Spleen (tissue), 11 donors: ENCODE data around the gene PDE6D. TPM values are rescaled to one million over a fixed set of nuclear protein-coding genes. Genes with fewer than 3 reads are reported as not detected.

Experiments used
- DNase-seq: peaks from one replicate; pipeline ENCODE4 v3.0.0-alpha.2; 2020
- H3K27ac ChIP-seq, 8 donors: fragments of 200-600 bp; sonication (generic) in 7 of 8; 1 replicate in 4 of 8; 2 replicates in 4 of 8; pipeline versions ENCODE4 v1.5.0 to v1.8.0; 2016 to 2021; ENCODE audit warnings: inconsistent platforms in 4 of 8, mild to moderate bottlenecking in 4 of 8, moderate library complexity in 1 of 8
- H3K27me3 ChIP-seq, 7 donors: fragments of 200-600 bp; sonication (generic) in 6 of 7; replicated peaks in 1 of 7; 1 replicate in 4 of 7; 2 replicates in 3 of 7; pipeline versions ENCODE4 v1.5.0 to v1.8.0; 2016 to 2021; ENCODE audit warnings: inconsistent platforms in 3 of 7, mild to moderate bottlenecking in 1 of 7
- H3K36me3 ChIP-seq, 6 donors: fragments of 200-600 bp; sonication (generic) in 5 of 6; 1 replicate in 4 of 6; 2 replicates in 2 of 6; pipeline versions ENCODE4 v1.5.0 to v1.8.0; 2016 to 2021; ENCODE audit warnings: inconsistent platforms in 2 of 6
- H3K4me1 ChIP-seq, 6 donors: fragments of 200-600 bp; sonication (generic) in 5 of 6; 1 replicate in 3 of 6; 2 replicates in 3 of 6; pipeline versions ENCODE4 v1.5.0 to v1.8.0; 2016 to 2021; ENCODE audit warnings: inconsistent platforms in 3 of 6
- H3K4me3 ChIP-seq, 8 donors: fragments of 200-600 bp; sonication (generic) in 7 of 8; 1 replicate in 4 of 8; 2 replicates in 4 of 8; pipeline versions ENCODE4 v1.5.0 to v1.8.0; 2016 to 2021; ENCODE audit warnings: inconsistent platforms in 4 of 8, mild to moderate bottlenecking in 4 of 8, moderate library complexity in 2 of 8
- H3K9me3 ChIP-seq, 8 donors: fragments of 200-600 bp; sonication (generic) in 7 of 8; 1 replicate in 4 of 8; 2 replicates in 4 of 8; pipeline versions ENCODE4 v1.5.0 to v1.8.0; 2016 to 2021; ENCODE audit warnings: inconsistent platforms in 4 of 8
- CTCF ChIP-seq, 11 experiments: fragments of 200-600 bp in 7 of 11; fragments of 450-650 bp in 4 of 11; sonication (generic) in 4 of 11; IDR thresholded peaks in 8 of 11; conservative IDR thresholded peaks in 3 of 11; 1 replicate in 7 of 11; 2 replicates in 4 of 11; pipeline versions ENCODE4 v1.4.0 to v1.8.0; 2016 to 2021; ENCODE audit warnings: antibody characterized with exemption in 11 of 11, inconsistent platforms in 4 of 11, mild to moderate bottlenecking in 1 of 11
- POLR2A ChIP-seq, 3 donors: fragments of 450-650 bp; IDR thresholded peaks; one replicate each; pipeline ENCODE4 v1.5.1; 2017; ENCODE audit warnings: antibody characterized with exemption in 3 of 3, mild to moderate bottlenecking in 1 of 3
- POLR2AphosphoS5 ChIP-seq, 3 donors: sonication (generic); formaldehyde crosslinking; IDR thresholded peaks; one replicate each; pipeline ENCODE4 v1.5.1; 2017; ENCODE audit warnings: antibody characterized with exemption in 3 of 3
- WGBS, 5 donors: extraction: QIAGEN DNeasy Blood & Tissue Kit in 3 of 5; methylation state at CpG; one replicate each; pipeline versions ENCODE4 v1.1.5 to v1.1.7; 2013 to 2018; 5-methylcytosine and 5-hydroxymethylcytosine counted together
- intact Hi-C: fragments of 100-400 bp; cut with DNase I; formaldehyde crosslinking; loops from one replicate; pipeline ENCODE4 v1.15.0; 2023; ENCODE audit warnings: low total_unique reads
- polyA plus RNA-seq, 3 donors: library from polyadenylated mRNA; stranded (reverse); fragments of 200-250 nt; gene quantifications; one replicate each; pipeline ENCODE4 v1.2.1, GENCODE V29; 2013
- total RNA-seq, 7 donors: library from RNA; depleted of rRNA in 3 of 7; stranded (reverse); fragments of >200 nt in 3 of 7; fragmentation: NEBNext Ultra II Directional in 4 of 7; extraction: Animal tissue kit (Norgen Biotek cat#: 25700) in 4 of 7; gene quantifications; one replicate each; pipeline versions ENCODE4 v1.1.0 to v1.2.1, GENCODE V29; 2016 to 2021
- donor health status: healthy with polysubstance abuse.
- donor health status: DM: no; HTN: no; CAD: no; lungs with moderate emphysema.
- donor health status: DM: no; HTN: no; CAD: no.
- donor health status: Bipolar disorder and iron deficiency.
- donor health status: healthy.
- donor health status: DM: no; HTN: no; CAD: no.
- donor health status: DM: yes; HTN: yes; CAD: no.

Gene PDE6D
- total and polyA plus RNA-seq, 10 donors, result 20.5 to 45.0 (median 29.6) TPM

GRCh38 chr2:231708773-231709635 lies 72.1 kb downstream of the PDE6D start:
- H3K4me1 ChIP-seq, result peaks cover 31 to 70% (median 49%) of the 10 kb centered on the region in 6 donors
- peaks cover 0 to 29% (median 18%) of the 10 kb centered on the region in 6 donors for H3K36me3 ChIP-seq
- intact Hi-C loops, result no loop called here
- H3K27ac ChIP-seq, result peak overlapping the region; percentile 94 to 100 (median 100)
- peak; percentile 94 for DNase-seq
- WGBS, 5 donors, result 0 to 1% (median 0%) methylated on average over 42 to 118 of the region's 118 CpGs
- no peaks in the 10 kb centered on the region for H3K9me3 ChIP-seq
- H3K27me3 ChIP-seq, result no peaks in the 10 kb centered on the region
- H3K4me3 ChIP-seq, result peak overlapping the region; percentile 74 to 96 (median 90)
- TF ChIP-seq POLR2A (IDR thresholded peaks at IDR 0.05) (peak in 1 of 3 donors; percentile 4), CTCF (IDR thresholded peaks at IDR 0.05 in 8 of 11, conservative IDR thresholded peaks at IDR 0.05 in 3 of 11) (peak in 7 of 11 experiments; percentile 7 to 35 (median 28)), POLR2AphosphoS5 (IDR thresholded peaks at IDR 0.05) (peak in 1 of 3 donors; percentile 51)

DNA sequence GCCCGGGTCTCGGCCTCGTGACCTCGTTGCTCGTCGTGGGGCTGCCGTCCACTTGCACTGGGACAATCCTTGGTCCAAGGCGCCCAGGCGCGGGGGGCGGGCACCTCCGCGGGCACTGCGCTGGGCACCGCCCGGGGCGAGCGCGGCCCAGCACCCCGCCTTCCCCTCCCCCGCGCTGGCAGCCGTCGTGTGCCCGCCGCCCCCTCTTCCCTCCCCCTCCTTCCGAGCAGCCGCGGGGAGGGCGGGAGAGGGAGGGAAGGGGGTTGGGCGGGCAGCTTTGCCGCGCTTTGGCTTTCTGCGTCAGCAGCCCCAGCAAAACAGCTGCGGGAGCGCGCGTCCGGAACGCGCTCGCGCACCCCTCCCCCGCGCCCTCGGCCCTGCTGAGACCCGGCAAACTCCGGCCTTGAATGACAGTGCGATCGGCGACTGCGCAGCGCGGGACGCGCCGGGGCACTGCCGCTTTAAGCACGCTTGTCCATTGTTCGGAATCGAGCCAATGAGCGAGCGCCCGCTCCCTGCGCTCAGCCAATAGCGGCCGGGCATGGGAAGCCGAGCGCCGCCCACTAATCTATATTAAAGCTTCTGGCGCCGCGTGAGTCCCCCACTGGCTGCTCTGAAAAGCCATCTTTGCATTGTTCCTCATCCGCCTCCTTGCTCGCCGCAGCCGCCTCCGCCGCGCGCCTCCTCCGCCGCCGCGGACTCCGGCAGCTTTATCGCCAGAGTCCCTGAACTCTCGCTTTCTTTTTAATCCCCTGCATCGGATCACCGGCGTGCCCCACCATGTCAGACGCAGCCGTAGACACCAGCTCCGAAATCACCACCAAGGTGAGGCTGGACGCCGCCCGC lies 72.9 kb downstream of the PDE6D start, which contains the start of gene PTMA:
TSS of gene PTMA (plus strand) at position 599 of the 846 bp plus-strand sequence. CDS start at position 781, 182 bp downstream.
- H3K36me3 ChIP-seq, result peaks cover 0 to 27% (median 15%) of the 10 kb centered on the region in 6 donors
- peak; percentile 100 for DNase-seq
- H3K9me3 ChIP-seq, result no peaks in the 10 kb centered on the region
- intact Hi-C loops, result no loop called here
- no peaks in the 10 kb centered on the region for H3K27me3 ChIP-seq
- H3K4me1 ChIP-seq, result peaks cover 24 to 66% (median 41%) of the 10 kb centered on the region in 6 donors
- H3K4me3 ChIP-seq, result peak within 1 kb of the TSS; percentile 74 to 96 (median 90)
- 0 to 1% (median 0%) methylated on average over 9 to 97 of the region's 97 CpGs for WGBS, 5 donors
- TF ChIP-seq POLR2A (IDR thresholded peaks at IDR 0.05) (peak; percentile 95 to 97 (median 97)), POLR2AphosphoS5 (IDR thresholded peaks at IDR 0.05) (peak; percentile 99 to 100 (median 100)), CTCF (IDR thresholded peaks at IDR 0.05 in 8 of 11, conservative IDR thresholded peaks at IDR 0.05 in 3 of 11) (peak in 3 of 11 experiments; percentile 13 to 52 (median 37))
- peak within 1 kb of the TSS; percentile 94 to 100 (median 100) for H3K27ac ChIP-seq

- intact Hi-C loops, result no loop called here
- peak overlapping the region; percentile 30 to 95 (median 88) for H3K4me3 ChIP-seq
- peak overlapping the region; percentile 94 to 100 (median 100) for H3K27ac ChIP-seq
- H3K27me3 ChIP-seq, result no peaks in the 10 kb centered on the region
- TF ChIP-seq POLR2A (IDR thresholded peaks at IDR 0.05) (no peak), POLR2AphosphoS5 (IDR thresholded peaks at IDR 0.05) (no peak), CTCF (IDR thresholded peaks at IDR 0.05 in 8 of 11, conservative IDR thresholded peaks at IDR 0.05 in 3 of 11) (no peak)
- H3K4me1 ChIP-seq, result peaks cover 22 to 60% (median 37%) of the 10 kb centered on the region in 6 donors
- DNase-seq, result no peak
- peaks cover 0 to 22% (median 12%) of the 10 kb centered on the region in 6 donors for H3K36me3 ChIP-seq
- 0 to 5% (median 3%) methylated on average over 8 to 30 of the region's 30 CpGs for WGBS, 5 donors
- no peaks in the 10 kb centered on the region for H3K9me3 ChIP-seq
Measured at GRCh38 chr2:231707625-231707926, 73.5 kb downstream of the PDE6D start.
